GM21447 (cell line): ENCODE measurements around the gene KCNC3.
"Not testable (repeated sequence)": the region's sequence is repeated elsewhere in the genome, so short reads cannot be mapped to it uniquely, and the experiment has no call there.

ENCODE experiments used
- ATAC-seq: cut with Tn5 transposase; IDR thresholded peaks from one replicate; pipeline ENCODE4 v1.9.1; 2021; ENCODE audit not compliant: unreplicated experiment

The KCNC3 gene

DNA sequence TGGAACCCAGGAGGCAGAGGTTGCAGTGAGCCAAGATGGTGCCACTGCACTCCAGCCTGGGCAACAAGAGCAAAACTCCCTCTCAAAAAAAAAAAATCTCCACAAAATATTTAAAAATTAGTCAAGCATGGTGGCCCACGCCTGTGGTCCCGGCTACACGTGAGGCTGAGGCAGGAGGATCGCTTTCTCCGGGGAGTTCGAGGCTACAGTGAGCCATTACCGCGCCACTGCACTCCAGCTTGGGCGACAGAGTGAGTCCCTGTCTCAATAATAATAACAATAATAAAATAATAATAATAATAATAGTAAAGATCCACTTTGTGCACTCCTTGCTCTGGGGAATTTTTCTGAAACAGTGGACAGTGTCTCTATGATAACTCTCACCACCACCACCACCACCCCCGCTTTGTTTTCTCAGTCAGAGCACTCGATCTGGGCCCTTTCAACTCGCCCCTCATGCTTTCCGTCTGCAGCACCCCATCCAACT lies 27.6 kb upstream of the KCNC3 start:
- no peak for ATAC-seq

DNA sequence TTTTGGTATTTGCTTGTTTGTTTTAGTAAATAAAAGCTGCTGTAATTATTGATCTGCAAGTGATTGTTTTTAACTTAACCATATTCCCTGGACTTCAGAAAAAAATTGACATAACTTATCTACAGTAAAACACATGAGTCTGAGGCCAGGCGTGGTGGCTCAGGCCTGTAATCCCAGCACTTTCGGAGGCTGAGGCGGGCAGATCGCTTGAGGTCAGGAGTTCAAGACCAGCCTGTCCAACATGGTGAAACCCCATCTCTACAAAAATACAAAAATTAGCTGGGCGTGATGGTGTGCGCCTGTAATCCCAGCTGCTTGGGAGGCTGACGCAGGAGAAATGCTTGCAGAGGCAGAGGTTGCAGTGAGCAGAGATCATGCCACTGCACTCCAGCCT lies 24.3 kb upstream of the KCNC3 start:
- ATAC-seq = not testable (repeated sequence)

DNA sequence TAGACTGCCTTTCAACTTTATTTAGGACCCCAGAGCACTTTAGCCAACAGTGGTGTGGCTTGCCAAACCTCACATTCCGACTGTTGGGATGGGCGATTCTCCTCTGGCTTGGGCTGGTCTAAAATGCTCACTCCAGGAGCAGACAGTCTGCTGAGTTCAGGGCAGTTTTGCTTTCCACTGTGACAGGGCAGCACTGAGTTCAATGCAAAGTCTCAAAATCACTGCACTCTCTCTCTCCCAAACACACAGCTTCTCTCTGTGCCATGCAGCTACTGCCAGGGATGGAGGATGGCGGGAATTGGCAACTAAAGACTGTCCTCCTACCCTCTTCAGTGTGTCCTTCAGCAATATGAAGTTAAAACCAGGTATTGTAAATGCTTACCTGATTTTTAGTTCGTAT lies 23.1 kb upstream of the KCNC3 start:
- no peak for ATAC-seq

DNA sequence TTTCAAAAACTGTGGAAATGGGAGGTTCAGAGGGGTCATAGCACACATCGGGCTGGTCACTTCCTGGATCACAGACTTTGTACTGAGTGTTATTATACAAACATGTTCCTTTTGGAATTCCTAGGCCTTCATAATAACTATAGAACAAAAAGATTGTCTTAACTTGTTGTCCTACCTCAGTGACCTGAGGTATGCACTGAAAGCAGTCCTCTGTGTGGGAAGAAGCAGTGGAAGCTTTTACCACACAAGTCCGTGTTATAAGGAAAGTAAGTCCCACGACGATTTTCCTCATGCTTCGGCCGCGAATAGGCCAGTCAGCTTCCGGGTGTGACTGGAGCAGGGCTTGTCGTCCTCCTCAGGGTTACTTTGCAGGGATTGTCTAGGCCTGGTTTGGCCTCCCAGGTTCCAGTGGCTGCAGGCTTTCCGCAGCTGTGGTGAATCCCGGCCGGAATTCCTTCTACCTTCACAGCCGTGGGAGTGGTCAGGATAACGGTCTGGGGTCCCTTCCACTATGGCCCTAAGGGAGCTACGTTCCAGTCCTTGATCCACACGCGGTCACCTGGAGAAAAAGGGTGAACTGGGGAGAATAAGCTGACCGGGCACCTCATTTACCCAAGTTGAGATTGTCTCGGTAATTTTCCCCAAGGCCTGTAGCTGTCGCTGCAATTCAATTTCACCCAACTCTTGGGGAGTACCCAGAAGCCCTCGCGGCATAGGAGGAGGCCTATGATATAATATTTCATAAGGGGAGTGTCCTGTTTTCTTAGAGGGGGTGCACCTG lies 20.3 kb upstream of the KCNC3 start:
- no peak for ATAC-seq

DNA sequence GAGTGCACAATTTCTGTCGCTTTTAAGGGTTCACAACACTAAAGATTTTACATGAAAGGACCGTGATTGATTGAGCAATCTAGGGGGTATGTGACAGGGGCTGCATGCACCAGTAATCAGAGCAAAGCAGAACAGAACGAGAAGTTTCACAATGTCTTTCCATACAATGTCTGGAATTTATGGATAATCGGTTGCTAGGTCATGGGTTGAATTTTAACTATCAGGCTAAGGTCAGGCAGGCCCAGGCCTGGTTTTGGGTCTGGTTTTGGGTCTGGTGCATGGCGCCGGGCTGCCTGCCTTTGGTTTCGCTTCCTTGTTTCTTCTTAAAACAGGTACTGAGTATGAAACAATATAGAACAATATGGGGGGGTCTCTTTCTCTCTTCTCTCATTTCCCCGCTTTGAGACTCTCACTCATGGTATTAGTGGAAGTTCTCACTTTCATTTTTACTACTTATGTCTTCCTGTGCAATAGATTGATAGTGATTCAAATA lies 18.0 kb upstream of the KCNC3 start:
- not testable (repeated sequence) for ATAC-seq

DNA sequence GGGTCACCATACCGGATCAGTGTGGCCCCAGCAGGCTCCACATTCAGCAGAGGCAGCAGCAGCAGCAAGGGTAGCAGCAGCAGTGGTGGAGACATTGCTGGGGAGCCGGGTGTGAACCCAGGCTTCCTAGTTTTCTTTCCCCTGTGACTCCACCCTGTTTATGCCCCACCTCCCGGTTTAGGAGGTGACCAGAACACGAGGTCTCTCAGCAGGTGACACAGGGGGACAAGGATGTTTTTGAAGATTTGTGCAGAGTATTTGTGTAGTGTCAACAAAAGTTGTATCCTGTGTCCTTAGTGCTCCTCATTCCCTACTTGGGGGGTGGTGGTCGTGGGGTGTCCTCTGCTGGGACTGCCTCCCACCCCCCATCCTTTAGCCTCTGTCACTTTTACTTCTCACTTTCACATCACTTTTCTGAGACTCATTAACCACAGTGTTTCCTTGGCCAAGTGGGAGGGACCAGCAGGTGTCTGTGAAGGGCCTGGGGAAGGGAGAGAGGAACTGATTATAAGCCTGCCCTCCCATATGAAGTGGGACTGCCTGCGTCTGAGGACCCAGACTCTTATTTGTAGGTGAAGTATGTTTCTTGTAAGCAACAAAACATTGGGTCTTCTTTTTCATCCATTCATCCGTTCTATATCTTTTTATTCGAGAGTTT lies 15.6 kb upstream of the KCNC3 start:
- ATAC-seq = no peak

DNA sequence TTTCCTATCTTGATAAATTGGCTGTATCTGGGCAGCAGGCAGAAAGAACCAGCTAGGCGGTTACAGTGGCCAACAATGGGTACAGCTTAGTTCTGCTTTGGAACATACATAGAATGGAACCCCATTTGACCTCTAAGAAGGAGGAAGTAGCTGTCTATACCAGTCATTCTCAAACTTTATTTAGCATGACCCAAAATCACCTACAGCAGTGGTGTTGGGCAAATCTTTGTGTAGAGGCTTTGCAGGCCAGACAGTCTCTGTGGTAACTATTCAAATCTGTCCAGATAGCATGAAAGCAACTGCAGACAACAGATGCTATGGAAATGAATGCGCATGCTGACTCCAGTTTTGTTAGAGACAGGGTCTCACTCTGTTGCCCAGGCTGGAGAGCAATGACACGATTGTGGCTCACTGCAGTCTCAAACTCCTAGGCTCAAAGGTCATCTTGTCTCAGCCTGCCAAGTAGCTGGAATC lies 12.0 kb upstream of the KCNC3 start:
- ATAC-seq = peak; percentile 65

DNA sequence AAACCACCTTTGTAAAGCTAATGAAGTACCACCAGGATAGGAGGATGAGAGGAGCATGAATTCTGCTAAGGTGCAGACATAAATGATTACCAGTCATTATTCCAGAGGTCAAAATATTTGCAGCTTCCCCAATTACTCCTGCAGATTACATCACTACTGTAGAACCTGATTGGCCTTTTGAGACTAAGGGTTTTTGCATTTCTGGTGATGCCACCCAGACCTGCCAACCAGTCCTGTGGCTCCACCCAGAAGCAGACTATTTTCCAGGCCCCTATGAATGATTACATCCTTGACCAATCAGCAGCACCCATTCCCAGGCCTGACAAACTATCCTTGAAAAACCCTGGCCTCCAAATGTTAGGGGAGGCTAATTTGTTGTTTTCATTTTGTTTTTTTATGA lies 11.2 kb upstream of the KCNC3 start:
- ATAC-seq = no peak

DNA sequence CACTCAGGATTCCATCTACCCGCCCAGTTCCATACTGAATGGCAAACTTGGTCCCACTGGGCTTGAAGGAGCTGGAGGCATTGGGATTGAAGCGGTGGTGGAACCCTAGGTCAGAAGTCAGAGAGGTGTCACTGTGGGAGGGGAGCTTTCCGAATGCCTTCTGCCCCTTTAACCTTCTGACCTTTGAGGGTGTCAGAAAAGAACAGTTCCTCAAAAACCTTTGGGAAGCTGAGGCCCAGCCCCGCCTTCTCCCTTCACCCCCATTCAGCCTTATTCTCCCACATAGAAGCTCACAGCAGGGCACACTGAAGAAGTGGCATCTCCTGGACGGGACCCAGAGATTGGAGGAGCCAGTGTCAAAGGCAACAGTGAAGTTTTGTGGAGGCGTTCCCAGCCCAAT lies 7.9 kb upstream of the KCNC3 start:
- ATAC-seq = not testable (repeated sequence)

DNA sequence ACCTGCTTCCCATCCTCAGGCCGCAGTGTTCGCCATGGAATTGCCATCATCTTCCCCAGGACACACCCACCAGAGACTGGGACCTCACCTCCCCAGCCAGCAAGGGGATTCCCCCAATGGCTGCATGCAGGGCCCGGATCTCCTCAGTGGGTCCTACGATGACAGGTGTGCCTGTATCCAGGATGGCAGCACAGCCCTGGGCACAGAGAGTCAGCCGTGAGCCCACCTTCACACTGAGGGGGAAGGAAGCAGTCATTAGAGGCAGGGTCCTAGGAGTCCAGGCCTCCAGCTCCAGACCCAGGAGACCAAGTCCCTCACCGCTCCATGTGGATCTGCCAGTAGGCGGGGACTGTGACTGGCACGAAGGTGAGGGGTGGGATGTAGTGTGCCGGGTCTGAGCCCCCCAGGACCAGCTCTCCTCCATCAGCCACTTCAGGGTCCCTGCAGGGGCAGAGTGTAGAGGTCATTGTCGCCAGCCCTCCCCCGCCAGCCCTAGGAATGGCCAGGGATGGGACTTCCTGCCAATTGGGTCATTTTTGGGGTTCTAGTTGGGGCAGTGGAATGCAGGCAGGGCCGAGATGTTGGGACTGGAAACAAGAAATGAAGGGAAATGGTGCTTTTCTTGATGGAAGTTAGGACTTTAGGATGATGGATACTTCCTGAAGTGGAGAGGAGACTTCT lies 5.7 kb upstream of the KCNC3 start:
- ATAC-seq = no peak

DNA sequence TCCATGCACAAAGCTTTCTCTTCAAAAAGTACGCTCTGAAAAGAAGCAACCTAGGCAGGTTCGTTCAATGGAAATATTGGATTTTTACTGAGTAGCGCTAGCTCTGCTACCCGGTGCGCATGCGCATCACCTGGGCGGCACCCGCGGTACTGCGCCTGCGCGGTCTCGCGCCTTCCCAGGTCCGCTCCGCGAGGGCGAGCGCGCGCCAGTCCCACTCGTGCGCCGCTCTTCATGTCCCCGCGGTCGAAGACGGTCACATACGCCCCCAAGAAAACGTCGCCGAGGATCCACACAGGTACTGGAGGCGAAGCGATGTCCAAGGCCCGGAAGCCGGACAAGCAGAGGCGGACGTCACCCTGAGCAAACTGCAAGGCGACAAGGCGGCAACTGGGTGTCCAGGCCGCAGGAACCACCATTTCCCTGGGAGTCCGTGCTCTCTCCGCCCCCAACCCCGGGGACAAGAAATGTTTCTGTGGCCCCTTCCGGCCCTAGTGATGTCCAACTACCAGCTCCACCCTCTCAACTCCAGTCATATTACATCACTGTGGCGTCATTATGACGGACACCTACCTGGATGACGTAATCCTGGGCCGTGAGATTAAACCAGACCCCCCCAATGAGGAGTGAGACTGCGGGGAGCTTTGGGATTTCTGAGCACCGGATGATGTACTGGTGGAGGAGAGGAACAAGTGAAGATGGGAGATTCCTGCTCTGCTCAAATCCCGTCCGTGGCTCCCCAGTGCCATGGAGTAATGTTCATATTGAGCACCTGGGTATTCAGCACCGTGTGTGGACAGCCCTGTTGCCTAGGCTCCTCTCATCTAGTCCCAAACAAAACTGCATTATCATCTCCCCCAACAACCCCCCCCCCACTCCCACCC lies 4.8 kb upstream of the KCNC3 start:
- peak; percentile 17 for ATAC-seq

DNA sequence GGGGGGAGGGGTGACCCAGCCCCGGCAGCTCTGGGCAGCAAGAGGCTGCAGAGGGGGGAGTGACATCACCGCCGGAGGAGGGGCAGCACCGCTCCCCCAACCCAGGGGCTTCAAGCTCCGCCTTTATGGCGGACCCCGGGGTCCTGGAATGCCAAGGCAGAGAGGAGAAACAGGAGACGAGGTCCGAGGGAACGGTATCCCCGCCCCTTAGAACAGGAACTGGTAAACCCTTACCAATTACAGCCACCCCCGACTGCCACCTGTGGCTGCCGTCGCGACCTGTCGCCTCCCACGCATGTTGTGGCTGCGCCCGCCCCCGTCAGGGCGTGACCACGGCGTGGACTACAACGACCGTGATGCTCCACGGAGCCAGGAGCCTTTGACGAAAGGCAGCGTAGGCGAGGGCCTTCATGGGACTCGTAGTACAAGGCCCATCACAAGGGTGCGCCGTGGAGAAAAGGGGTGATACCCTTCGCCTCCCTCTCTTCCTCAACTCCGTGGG lies 4.1 kb upstream of the KCNC3 start:
- peak; percentile 36 for ATAC-seq

DNA sequence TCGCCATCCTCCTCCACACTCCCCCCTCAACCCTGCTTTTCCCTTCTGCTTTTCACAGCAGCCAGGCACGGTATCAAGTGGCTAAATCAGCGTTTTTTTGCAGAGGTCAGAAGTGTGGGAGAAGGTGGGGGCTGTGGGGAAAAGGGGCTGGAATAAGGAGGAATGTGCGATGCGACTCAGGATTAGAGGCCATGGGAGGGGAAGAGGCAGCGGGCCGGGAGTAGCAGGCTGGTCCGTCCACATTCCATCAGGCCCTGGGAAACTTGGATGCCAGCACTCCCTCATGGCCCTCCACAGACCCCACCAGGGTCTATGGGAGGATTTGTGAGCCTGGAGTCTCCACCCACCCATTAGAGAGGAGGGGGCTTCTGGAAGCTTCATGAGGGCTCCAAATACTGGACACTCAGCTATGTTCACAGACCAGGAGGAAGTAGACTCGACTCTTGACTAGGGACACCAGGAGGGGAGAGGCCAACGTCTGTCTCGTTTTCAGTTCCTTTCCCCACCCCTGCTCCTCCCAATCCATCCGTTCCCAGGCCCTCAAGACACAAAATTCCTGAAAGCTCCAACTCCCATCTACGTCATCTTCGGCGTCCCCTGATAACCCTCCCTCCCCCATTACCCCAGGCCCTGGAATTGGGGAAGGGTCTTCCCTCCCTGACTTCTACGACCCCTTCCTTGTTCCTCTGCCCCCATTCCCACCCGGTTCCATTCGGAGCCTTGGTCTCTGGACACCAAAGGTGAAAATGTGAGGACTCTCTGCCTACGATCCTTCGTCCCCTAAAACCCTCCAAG lies 3.3 kb upstream of the KCNC3 start:
- ATAC-seq = no peak

DNA sequence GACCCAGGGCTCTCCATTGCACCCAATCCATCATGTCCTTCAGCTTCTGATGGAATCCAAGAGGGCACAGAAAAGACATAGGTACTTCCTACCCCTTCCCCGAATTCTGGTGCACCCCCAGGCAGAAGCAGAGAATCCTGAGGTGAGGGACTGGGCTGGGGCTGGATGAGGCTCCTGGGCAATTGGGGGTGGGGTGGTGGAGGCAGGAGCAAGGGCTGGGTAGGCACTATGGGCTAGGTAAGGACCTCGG lies 2.7 kb upstream of the KCNC3 start:
- ATAC-seq = no peak

DNA sequence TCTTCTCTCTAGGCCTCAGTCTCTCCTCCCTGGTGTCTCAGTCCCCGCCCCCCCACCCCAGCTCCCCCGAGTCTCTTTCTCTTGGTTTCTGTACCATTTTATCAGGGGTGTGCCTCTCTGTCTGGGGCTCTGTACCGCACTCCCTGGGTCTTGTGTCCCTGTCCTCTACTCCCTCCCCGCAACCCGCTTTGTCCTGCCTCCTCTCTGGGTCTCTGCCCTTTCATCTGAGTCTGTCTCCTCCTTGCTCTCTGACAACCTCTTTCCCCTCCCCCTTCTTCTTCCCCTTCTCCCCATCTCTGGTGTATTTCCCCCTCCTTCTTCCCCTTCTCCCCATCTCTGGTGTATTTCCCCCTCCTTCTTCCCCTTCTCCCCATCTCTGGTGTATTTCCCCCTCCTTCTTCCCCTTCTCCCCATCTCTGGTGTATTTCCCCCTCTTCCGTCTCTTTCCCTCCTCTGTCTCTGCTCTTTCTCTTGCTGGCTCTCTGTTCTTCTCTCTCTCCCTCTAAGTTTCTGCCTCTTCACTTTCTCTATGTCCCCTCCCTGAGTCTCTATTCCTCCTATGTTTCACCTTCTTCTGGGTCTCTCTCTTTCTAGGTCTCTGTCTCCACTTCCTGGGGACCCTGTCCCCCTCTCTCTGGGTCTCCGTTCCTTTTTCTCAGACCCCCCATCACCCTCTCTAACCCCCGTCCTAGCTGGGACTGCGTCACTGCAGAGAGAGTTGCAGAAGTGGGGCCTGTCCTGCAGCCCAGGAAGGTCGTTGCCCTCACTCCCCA lies 2.2 kb upstream of the KCNC3 start:
- ATAC-seq = no peak

DNA sequence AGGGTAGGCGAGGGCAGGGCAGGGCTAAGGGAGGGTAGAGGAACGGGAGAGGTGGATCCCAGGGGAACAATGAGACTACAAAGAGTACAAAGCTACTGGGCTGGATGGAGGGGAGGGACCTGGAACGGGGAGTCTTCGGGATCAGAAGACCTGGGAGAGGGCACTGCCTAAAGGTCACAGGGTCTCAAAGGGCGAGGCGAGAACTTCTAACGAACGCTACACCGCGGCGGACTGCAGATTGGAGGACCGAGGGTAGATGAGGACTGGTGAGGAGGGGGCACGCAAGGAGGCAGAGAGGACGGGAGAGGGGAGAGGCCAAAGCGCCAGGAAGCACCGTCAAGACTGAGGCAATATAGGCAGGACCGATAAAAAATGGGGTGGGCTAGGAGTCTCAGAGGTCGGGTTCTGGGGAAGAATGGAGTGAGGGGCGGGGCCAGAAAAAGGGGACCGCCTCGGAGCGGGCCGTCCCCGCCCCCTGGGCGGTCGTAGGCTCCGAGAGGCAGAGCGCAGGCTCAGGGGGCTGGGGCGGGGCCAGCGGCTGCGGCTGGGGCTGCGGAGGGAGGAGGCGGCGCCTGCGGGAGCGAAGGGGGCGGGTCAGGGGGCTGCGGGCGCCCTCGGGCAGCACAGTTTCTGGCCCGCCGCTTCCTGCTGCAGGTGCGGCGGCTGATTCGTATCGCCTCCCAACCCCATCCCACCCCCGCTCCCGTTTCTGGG lies 1.3 kb upstream of the KCNC3 start:
- no peak for ATAC-seq

DNA sequence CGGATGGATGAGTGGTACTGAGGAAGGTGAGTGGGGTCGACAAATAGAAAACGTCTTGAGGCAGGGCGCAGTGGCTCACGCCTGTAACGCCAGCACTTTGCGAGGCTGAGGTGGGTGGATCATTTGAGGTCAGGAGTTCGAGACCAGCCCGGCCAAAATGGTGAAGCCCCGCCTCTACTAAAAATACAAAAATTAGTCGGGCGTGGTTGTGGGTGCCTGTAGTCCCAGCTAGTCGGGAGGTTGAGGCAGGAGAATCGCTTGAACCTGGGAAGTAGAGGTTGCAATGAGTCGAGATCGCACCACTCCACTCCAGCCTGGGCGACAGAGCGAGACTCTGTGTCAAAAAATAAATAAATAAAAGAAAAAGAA lies 733 bp upstream of the KCNC3 start:
- not testable (repeated sequence) for ATAC-seq

DNA sequence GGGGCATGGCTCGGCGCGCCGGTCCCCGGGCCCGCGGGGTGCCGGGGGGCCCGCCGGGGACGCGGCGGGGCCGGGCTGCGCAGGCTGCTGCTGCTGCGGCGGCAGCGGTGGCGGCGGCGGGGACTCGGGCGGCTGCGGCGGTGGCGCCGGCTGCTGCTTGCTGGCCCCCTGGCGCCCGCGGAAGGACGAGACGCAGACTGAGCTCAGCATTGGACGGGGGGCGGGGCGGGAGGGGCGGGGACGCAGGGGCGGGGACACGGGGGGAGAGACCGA lies 368 bp downstream of the KCNC3 start:
- ATAC-seq = peak; percentile 2
